ENCODE results near the gene FGGY.

FGGY gene

GRCh38 chr1:59696421-59697115, 399.7 kb downstream of the FGGY start (continued):
- TF ChIP-seq ZNF398 (tag by site-specific recombination; IDR thresholded peaks at IDR 0.05) (no peak), ZNF26 (tag by site-specific recombination; IDR thresholded peaks at IDR 0.05) (no peak), ZBTB8A (tag by site-specific recombination; IDR thresholded peaks at IDR 0.05) (no peak), ZNF23 (tag by site-specific recombination; IDR thresholded peaks at IDR 0.05; ENCODE audit: borderline replicate concordance) (no peak), GLIS2 (tag by site-specific recombination; IDR thresholded peaks at IDR 0.05) (no peak), ZNF121 (tag by site-specific recombination; IDR thresholded peaks at IDR 0.05) (no peak), YY2 (tag by site-specific recombination; IDR thresholded peaks at IDR 0.05) (no peak)

GRCh38 chr1:59697150-59697800, 400.4 kb downstream of the FGGY start:
- no peak overlapping the region for H3K4me3 ChIP-seq (ENCODE audit: low read depth, low read length)
- TF ChIP-seq ZNF555 (tag by site-specific recombination; conservative IDR thresholded peaks at IDR 0.05) (no peak), ZNF626 (tag by site-specific recombination; IDR thresholded peaks at IDR 0.05) (no peak), KLF9 (tag by site-specific recombination; IDR thresholded peaks at IDR 0.05; ENCODE audit: low read depth) (no peak), ZNF585B (tag by site-specific recombination; IDR thresholded peaks at IDR 0.05) (no peak), TCF7L2 (IDR thresholded peaks at IDR 0.05; ENCODE audit: borderline replicate concordance, low read depth, low read length) (no peak), ZNF521 (tag by site-specific recombination; IDR thresholded peaks at IDR 0.05) (no peak), ZNF488 (tag by site-specific recombination; IDR thresholded peaks at IDR 0.05) (no peak), SCRT1 (tag by site-specific recombination; IDR thresholded peaks at IDR 0.05; ENCODE audit: borderline replicate concordance) (no peak), WT1 (tag by site-specific recombination; IDR thresholded peaks at IDR 0.05) (no peak), ZNF391 (tag by site-specific recombination; IDR thresholded peaks at IDR 0.05; ENCODE audit: borderline replicate concordance, low read depth) (no peak), HOXD13 (CRISPR knock-in tag; IDR thresholded peaks at IDR 0.05; ENCODE audit: borderline replicate concordance) (no peak), ZNF768 (tag by site-specific recombination; IDR thresholded peaks at IDR 0.05) (no peak), ZNF571 (tag by site-specific recombination; IDR thresholded peaks at IDR 0.05) (no peak), REPIN1 (tag by site-specific recombination; IDR thresholded peaks at IDR 0.05; ENCODE audit: low read depth) (no peak), SETDB1 (IDR thresholded peaks at IDR 0.05; ENCODE audit: insufficient read length, low read length) (no peak), ZNF701 (tag by site-specific recombination; IDR thresholded peaks at IDR 0.05) (no peak), ZNF26 (tag by site-specific recombination; IDR thresholded peaks at IDR 0.05) (no peak), ZNF155 (tag by site-specific recombination; IDR thresholded peaks at IDR 0.05) (no peak)
- H3K4me1 ChIP-seq (ENCODE audit: control insufficient read depth, insufficient read depth, low read length), result no peaks in the 10 kb centered on the region; the same call in 1 of the 2 replicates
- no peak overlapping the region for H3K27ac ChIP-seq (ENCODE audit: extremely low read depth, low read depth, low read length)
- POLR2A ChIA-PET, result no interaction called here
- no peaks in the 10 kb centered on the region for H3K36me3 ChIP-seq (ENCODE audit: control insufficient read depth in 2 of 2, insufficient read depth in 1 of 2, low read length in 2 of 2)
- CTCF ChIA-PET, result interaction anchor here (0.6 kb wide), 2 partner anchors 123 to 481 kb away, joined by 3 read pairs; no protein-coding TSS in a partner anchor
- H3K9me3 ChIP-seq (ENCODE audit: control insufficient read depth, insufficient read depth, low read depth, low read length), result no peaks in the 10 kb centered on the region

Measured in HEK293 (cell line).